HEK293 (cell line): ENCODE data around the gene BOK.
A peak's percentile ranks its signal among the peaks of the same experiment; 100 is the strongest.

ENCODE experiments used
- CTCF ChIA-PET: fragments of 350-600 bp; formaldehyde crosslinking; extraction: SDS; loops from one replicate; lab custom pipeline; 2021; ENCODE audit warnings: antibody characterized with exemption; lab: Yijun Ruan, JAX
- POLR2A ChIA-PET: fragments of 300-600 bp; formaldehyde crosslinking; extraction: SDS; loops from one replicate; lab custom pipeline; 2020; ENCODE audit warnings: antibody characterized with exemption, inconsistent platforms; lab: Yijun Ruan, JAX
- H3K27ac ChIP-seq: fragments of 200-500 bp; sonication (Bioruptor generic); 2 replicates; pipeline ENCODE4 v1.5.1; 2014; ENCODE audit warnings: low read depth, low read length, control low read depth, inconsistent platforms; ENCODE audit errors: extremely low read depth
- H3K36me3 ChIP-seq, 2 experiments: fragments of 200-500 bp in 1 of 2; sonication (Bioruptor generic) in 1 of 2; 1 replicate in 1 of 2; 2 replicates in 1 of 2; pipeline ENCODE4 v1.5.1; 2014 to 2017; ENCODE audit warnings: inconsistent platforms in 2 of 2, low read length in 2 of 2; ENCODE audit not compliant: control insufficient read depth in 2 of 2, insufficient read depth in 1 of 2
- H3K4me1 ChIP-seq: fragments of 200-500 bp; sonication (Bioruptor generic); 2 replicates; pipeline ENCODE4 v1.5.1; 2014; ENCODE audit warnings: mild to moderate bottlenecking, low read length, inconsistent platforms; ENCODE audit not compliant: control insufficient read depth, insufficient read depth
- H3K4me3 ChIP-seq: 2 replicates; pipeline ENCODE4 v1.5.1; 2011; ENCODE audit warnings: low read depth, mild to moderate bottlenecking, control low read depth, low read length, moderate library complexity
- H3K9me3 ChIP-seq: fragments of 200-500 bp; sonication (Bioruptor generic); 2 replicates; pipeline ENCODE4 v1.5.1; 2014; ENCODE audit warnings: low read depth, low read length, inconsistent platforms; ENCODE audit not compliant: control insufficient read depth, insufficient read depth
- PBX3 ChIP-seq: sonication (generic); formaldehyde crosslinking; IDR thresholded peaks from 2 replicates; pipeline ENCODE4 v1.8.1; 2022; ENCODE audit warnings: mild to moderate bottlenecking, moderate library complexity, missing genetic modification reagents
- RBAK ChIP-seq: fragments of 450-650 bp; formaldehyde crosslinking; IDR thresholded peaks from 2 replicates; pipeline ENCODE4 v1.5.1; 2016; ENCODE audit warnings: missing biosample characterization, missing genetic modification characterization
- SCRT2 ChIP-seq: fragments of 450-650 bp; formaldehyde crosslinking; IDR thresholded peaks from 2 replicates; pipeline ENCODE4 v1.5.1; 2016; ENCODE audit warnings: missing biosample characterization, missing genetic modification characterization
- YY1 ChIP-seq: fragments of 450-650 bp; formaldehyde crosslinking; IDR thresholded peaks from 2 replicates; pipeline ENCODE4 v1.5.1; 2018; ENCODE audit warnings: missing biosample characterization, missing genetic modification characterization
- ZFHX2 ChIP-seq: fragments of 450-650 bp; formaldehyde crosslinking; conservative IDR thresholded peaks from 2 replicates; pipeline ENCODE4 v1.5.1; 2016; ENCODE audit warnings: missing biosample characterization, missing genetic modification characterization
- ZIC2 ChIP-seq: fragments of 450-650 bp; formaldehyde crosslinking; IDR thresholded peaks from 2 replicates; pipeline ENCODE4 v1.5.1; 2016; ENCODE audit warnings: missing biosample characterization, missing genetic modification characterization
- ZNF114 ChIP-seq: fragments of 450-650 bp; formaldehyde crosslinking; IDR thresholded peaks from 2 replicates; pipeline ENCODE4 v1.5.0; 2017; ENCODE audit warnings: missing biosample characterization, missing genetic modification characterization
- ZNF157 ChIP-seq: fragments of 450-650 bp; formaldehyde crosslinking; IDR thresholded peaks from 2 replicates; pipeline ENCODE4 v1.5.1; 2016; ENCODE audit warnings: missing biosample characterization, missing genetic modification characterization
- ZNF214 ChIP-seq: fragments of 450-650 bp; formaldehyde crosslinking; IDR thresholded peaks from 2 replicates; pipeline ENCODE4 v1.5.1; 2017; ENCODE audit warnings: missing biosample characterization, mild to moderate bottlenecking, missing genetic modification characterization, borderline replicate concordance
- ZNF23 ChIP-seq: fragments of 450-650 bp; formaldehyde crosslinking; IDR thresholded peaks from 2 replicates; pipeline ENCODE4 v1.5.1; 2016; ENCODE audit warnings: missing biosample characterization, missing genetic modification characterization, borderline replicate concordance
- ZNF350 ChIP-seq: fragments of 450-650 bp; formaldehyde crosslinking; IDR thresholded peaks from 2 replicates; pipeline ENCODE4 v1.5.0; 2017; ENCODE audit warnings: missing biosample characterization, mild to moderate bottlenecking, missing genetic modification characterization
- ZNF585B ChIP-seq: fragments of 450-650 bp; formaldehyde crosslinking; IDR thresholded peaks from 2 replicates; pipeline ENCODE4 v1.5.1; 2016; ENCODE audit warnings: missing biosample characterization, missing genetic modification characterization
- ZNF623 ChIP-seq: fragments of 450-650 bp; formaldehyde crosslinking; IDR thresholded peaks from 2 replicates; pipeline ENCODE4 v1.5.1; 2016; ENCODE audit warnings: missing biosample characterization, missing genetic modification characterization
- ZNF664 ChIP-seq: fragments of 450-650 bp; formaldehyde crosslinking; IDR thresholded peaks from 2 replicates; pipeline ENCODE4 v1.5.1; 2016; ENCODE audit warnings: missing biosample characterization, missing genetic modification characterization
- ZNF747 ChIP-seq: fragments of 450-650 bp; formaldehyde crosslinking; IDR thresholded peaks from 2 replicates; pipeline ENCODE4 v1.5.1; 2016; ENCODE audit warnings: missing biosample characterization, missing genetic modification characterization
- ZNF776 ChIP-seq: fragments of 450-650 bp; formaldehyde crosslinking; IDR thresholded peaks from 2 replicates; pipeline ENCODE4 v1.5.0; 2017; ENCODE audit warnings: missing biosample characterization, missing genetic modification characterization, borderline replicate concordance
- ZSCAN16 ChIP-seq: fragments of 450-650 bp; formaldehyde crosslinking; IDR thresholded peaks from 2 replicates; pipeline ENCODE4 v1.5.1; 2016; ENCODE audit warnings: missing biosample characterization, missing genetic modification characterization
- ZXDB ChIP-seq: fragments of 450-650 bp; formaldehyde crosslinking; IDR thresholded peaks from 2 replicates; pipeline ENCODE4 v1.5.1; 2016; ENCODE audit warnings: missing biosample characterization, missing genetic modification characterization
- TF ChIP-seq, protein P1 (sequence below): fragments of 450-650 bp; formaldehyde crosslinking; IDR thresholded peaks from 2 replicates; pipeline ENCODE4 v1.5.1; 2016; ENCODE audit warnings: missing biosample characterization, missing genetic modification characterization
- TF ChIP-seq, protein P2 (sequence below): fragments of 450-650 bp; formaldehyde crosslinking; IDR thresholded peaks from 2 replicates; pipeline ENCODE4 v1.5.0; 2017; ENCODE audit warnings: missing biosample characterization, missing genetic modification characterization, borderline replicate concordance
- TF ChIP-seq, protein P3 (sequence below): fragments of 450-650 bp; formaldehyde crosslinking; IDR thresholded peaks from 2 replicates; pipeline ENCODE4 v1.5.1; 2017; ENCODE audit warnings: missing biosample characterization, missing genetic modification characterization

BOK gene

GRCh38 chr2:241618829-241619228 lies 60.3 kb downstream of the BOK start (continued):
- TF ChIP-seq, protein P1, sequence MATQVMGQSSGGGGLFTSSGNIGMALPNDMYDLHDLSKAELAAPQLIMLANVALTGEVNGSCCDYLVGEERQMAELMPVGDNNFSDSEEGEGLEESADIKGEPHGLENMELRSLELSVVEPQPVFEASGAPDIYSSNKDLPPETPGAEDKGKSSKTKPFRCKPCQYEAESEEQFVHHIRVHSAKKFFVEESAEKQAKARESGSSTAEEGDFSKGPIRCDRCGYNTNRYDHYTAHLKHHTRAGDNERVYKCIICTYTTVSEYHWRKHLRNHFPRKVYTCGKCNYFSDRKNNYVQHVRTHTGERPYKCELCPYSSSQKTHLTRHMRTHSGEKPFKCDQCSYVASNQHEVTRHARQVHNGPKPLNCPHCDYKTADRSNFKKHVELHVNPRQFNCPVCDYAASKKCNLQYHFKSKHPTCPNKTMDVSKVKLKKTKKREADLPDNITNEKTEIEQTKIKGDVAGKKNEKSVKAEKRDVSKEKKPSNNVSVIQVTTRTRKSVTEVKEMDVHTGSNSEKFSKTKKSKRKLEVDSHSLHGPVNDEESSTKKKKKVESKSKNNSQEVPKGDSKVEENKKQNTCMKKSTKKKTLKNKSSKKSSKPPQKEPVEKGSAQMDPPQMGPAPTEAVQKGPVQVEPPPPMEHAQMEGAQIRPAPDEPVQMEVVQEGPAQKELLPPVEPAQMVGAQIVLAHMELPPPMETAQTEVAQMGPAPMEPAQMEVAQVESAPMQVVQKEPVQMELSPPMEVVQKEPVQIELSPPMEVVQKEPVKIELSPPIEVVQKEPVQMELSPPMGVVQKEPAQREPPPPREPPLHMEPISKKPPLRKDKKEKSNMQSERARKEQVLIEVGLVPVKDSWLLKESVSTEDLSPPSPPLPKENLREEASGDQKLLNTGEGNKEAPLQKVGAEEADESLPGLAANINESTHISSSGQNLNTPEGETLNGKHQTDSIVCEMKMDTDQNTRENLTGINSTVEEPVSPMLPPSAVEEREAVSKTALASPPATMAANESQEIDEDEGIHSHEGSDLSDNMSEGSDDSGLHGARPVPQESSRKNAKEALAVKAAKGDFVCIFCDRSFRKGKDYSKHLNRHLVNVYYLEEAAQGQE (tag by site-specific recombination): no peak
- TF ChIP-seq ZNF747 (no peak), ZNF623 (tag by site-specific recombination) (no peak), ZNF214 (no peak), PBX3 (CRISPR knock-in tag) (no peak), ZNF23 (tag by site-specific recombination) (no peak), ZNF350 (no peak)

DNA sequence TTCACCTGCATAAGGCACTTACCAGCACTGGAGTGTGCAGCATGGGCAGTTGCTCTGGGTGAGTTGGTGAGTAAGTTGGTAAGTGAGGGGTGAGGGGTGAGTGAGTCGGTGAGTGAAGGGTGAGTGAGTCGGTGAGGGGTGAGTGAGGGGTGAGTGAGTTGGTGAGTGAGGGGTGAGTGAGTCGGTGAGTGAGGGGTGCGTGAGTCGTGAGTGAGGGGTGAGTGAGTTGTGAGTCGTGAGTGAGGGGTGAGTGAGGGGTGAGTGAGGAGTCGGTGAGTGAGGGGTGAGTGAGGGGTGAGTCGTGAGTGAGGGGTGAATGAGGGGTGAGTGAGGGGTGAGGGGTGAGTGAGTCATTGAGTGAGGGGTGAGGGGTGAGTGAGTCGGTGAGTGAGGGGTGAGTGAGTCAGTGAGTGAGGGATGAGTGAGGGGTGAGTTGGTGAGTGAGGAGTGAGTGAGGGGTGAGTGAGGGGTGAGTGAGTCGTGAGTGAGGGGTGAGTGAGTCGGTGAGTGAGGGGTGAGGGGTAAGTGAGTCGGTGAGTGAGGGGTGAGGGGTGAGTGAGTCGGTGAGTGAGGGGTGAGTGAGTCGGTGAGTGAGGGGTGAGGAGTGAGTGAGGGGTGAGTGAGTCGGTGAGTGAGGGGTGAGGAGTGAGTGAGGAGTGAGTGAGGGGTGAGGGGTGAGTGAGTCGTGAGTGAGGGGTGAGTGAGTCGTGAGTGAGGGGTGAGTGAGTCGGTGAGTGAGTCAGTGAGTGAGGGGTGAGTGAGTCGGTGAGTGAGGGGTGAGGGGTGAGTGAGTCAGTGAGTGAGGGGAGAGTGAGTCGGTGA lies 61.3 kb downstream of the BOK start:
- Histone ChIP-seq H3K4me3 (no peak overlapping the region), H3K27ac (no peak overlapping the region), H3K9me3 (no peaks in the 10 kb centered on the region), H3K4me1 (peaks cover 2% of the 10 kb centered on the region; the same call in 1 of the 2 replicates), H3K36me3 (peaks cover 10 to 30% of the 10 kb centered on the region in 2 experiments; a peak in 2 of 3 replicates)
- POLR2A ChIA-PET: no interaction called here
- CTCF ChIA-PET: no interaction called here
- TF ChIP-seq ZFHX2 (tag by site-specific recombination) (peak; percentile 19; the same call in 1 of the 2 replicates), SCRT2 (no peak), ZNF585B (no peak), ZNF776 (no peak)
- TF ChIP-seq, protein P2, sequence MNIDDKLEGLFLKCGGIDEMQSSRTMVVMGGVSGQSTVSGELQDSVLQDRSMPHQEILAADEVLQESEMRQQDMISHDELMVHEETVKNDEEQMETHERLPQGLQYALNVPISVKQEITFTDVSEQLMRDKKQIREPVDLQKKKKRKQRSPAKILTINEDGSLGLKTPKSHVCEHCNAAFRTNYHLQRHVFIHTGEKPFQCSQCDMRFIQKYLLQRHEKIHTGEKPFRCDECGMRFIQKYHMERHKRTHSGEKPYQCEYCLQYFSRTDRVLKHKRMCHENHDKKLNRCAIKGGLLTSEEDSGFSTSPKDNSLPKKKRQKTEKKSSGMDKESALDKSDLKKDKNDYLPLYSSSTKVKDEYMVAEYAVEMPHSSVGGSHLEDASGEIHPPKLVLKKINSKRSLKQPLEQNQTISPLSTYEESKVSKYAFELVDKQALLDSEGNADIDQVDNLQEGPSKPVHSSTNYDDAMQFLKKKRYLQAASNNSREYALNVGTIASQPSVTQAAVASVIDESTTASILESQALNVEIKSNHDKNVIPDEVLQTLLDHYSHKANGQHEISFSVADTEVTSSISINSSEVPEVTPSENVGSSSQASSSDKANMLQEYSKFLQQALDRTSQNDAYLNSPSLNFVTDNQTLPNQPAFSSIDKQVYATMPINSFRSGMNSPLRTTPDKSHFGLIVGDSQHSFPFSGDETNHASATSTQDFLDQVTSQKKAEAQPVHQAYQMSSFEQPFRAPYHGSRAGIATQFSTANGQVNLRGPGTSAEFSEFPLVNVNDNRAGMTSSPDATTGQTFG: no peak

GRCh38 chr2:241620419-241620769 lies 61.8 kb downstream of the BOK start:
- H3K4me3 ChIP-seq: no peak overlapping the region
- POLR2A ChIA-PET: no interaction called here
- TF ChIP-seq ZXDB (tag by site-specific recombination) (no peak), RBAK (tag by site-specific recombination) (0 out of 2 replicates have a peak, but pooled peaks have one; percentile 42), ZNF585B (no peak), ZNF157 (tag by site-specific recombination) (no peak), ZIC2 (no peak), YY1 (tag by site-specific recombination) (no peak), ZNF114 (no peak), ZSCAN16 (tag by site-specific recombination) (no peak), ZNF664 (tag by site-specific recombination) (no peak)
- TF ChIP-seq, protein P2: peak; percentile 77; the same call in 1 of the 2 replicates
- TF ChIP-seq, protein P3, sequence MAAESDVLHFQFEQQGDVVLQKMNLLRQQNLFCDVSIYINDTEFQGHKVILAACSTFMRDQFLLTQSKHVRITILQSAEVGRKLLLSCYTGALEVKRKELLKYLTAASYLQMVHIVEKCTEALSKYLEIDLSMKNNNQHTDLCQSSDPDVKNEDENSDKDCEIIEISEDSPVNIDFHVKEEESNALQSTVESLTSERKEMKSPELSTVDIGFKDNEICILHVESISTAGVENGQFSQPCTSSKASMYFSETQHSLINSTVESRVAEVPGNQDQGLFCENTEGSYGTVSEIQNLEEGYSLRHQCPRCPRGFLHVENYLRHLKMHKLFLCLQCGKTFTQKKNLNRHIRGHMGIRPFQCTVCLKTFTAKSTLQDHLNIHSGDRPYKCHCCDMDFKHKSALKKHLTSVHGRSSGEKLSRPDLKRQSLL (tag by site-specific recombination): peak; percentile 58; the same call in 1 of the 2 replicates

More at GRCh38 chr2:241620419-241620769, 61.8 kb downstream of the BOK start:
- Histone ChIP-seq H3K9me3 (no peaks in the 10 kb centered on the region), H3K27ac (no peak overlapping the region), H3K4me1 (peaks cover 2% of the 10 kb centered on the region; the same call in 1 of the 2 replicates), H3K36me3 (peaks cover 10 to 30% of the 10 kb centered on the region in 2 experiments; a peak in 2 of 3 replicates)
- CTCF ChIA-PET: no interaction called here
